CD14-positive monocyte (primary cell): ENCODE data around the gene VAV2. TPM values are rescaled to one million over a fixed set of nuclear protein-coding genes. Genes with fewer than 3 reads are reported as not detected.
A peak's percentile ranks its signal among the peaks of the same experiment; 100 is the strongest.

Experiments used
- DNase-seq, 3 donors: peaks; one replicate each; pipeline ENCODE4 v3.0.0-alpha.2; 2011 to 2022
- H2AFZ ChIP-seq: 2 replicates; pipeline ENCODE4 v1.6.0; 2012; ENCODE audit warnings: mild to moderate bottlenecking, low read depth, low read length, inconsistent platforms; ENCODE audit not compliant: insufficient read depth, poor library complexity, severe bottlenecking
- H3K27ac ChIP-seq, 2 donors: 1 replicate in 1 of 2; 2 replicates in 1 of 2; pipeline ENCODE4 v1.5.1; 2012 to 2013; ENCODE audit warnings: low read length in 2 of 2, control low read depth in 1 of 2, inconsistent platforms in 1 of 2, low read depth in 1 of 2, mild to moderate bottlenecking in 1 of 2
- H3K27me3 ChIP-seq, 2 donors: one replicate each; pipeline versions ENCODE4 v1.6.0 to v1.6.1; 2011 to 2013; ENCODE audit warnings: low read length in 2 of 2; ENCODE audit not compliant: control insufficient read depth in 2 of 2, insufficient read depth in 2 of 2
- H3K36me3 ChIP-seq, 2 donors: replicated peaks in 1 of 2; 1 replicate in 1 of 2; 2 replicates in 1 of 2; pipeline versions ENCODE4 v1.5.1 to v1.6.1; 2012 to 2013; ENCODE audit warnings: low read length in 2 of 2, control low read depth in 1 of 2, inconsistent platforms in 1 of 2, mild to moderate bottlenecking in 1 of 2; ENCODE audit not compliant: insufficient read depth in 2 of 2, control insufficient read depth in 1 of 2
- H3K4me1 ChIP-seq, 2 donors: 1 replicate in 1 of 2; 2 replicates in 1 of 2; pipeline versions ENCODE4 v1.5.1 to v1.6.1; 2012 to 2013; ENCODE audit warnings: low read length in 2 of 2, control low read depth in 1 of 2, inconsistent platforms in 1 of 2, mild to moderate bottlenecking in 1 of 2, moderate library complexity in 1 of 2; ENCODE audit not compliant: insufficient read depth in 2 of 2, control insufficient read depth in 1 of 2
- H3K4me2 ChIP-seq: replicated peaks from 2 replicates; pipeline ENCODE3; 2012; ENCODE audit warnings: low read length, moderate library complexity, mild to moderate bottlenecking; ENCODE audit not compliant: poor library complexity, severe bottlenecking; ENCODE audit errors: extremely low read depth
- H3K4me3 ChIP-seq, 3 experiments: fragments of 200-600 bp in 1 of 3; sonication (generic) in 1 of 3; replicated peaks in 1 of 3; 1 replicate in 2 of 3; 2 replicates in 1 of 3; pipeline ENCODE4 v1.5.1; 2011 to 2013; ENCODE audit warnings: low read length in 3 of 3, mild to moderate bottlenecking in 3 of 3, control low read depth in 2 of 3, low read depth in 2 of 3, inconsistent platforms in 1 of 3, moderate library complexity in 1 of 3
- H3K79me2 ChIP-seq: 2 replicates; pipeline ENCODE4 v1.6.0; 2012; ENCODE audit warnings: mild to moderate bottlenecking, control low read depth, inconsistent platforms, low read length, moderate library complexity; ENCODE audit not compliant: insufficient read depth
- H3K9ac ChIP-seq: 2 replicates; pipeline ENCODE4 v1.6.0; 2017; ENCODE audit warnings: low read length, mild to moderate bottlenecking; ENCODE audit not compliant: insufficient read depth, poor library complexity, severe bottlenecking
- H3K9me3 ChIP-seq, 2 donors: replicated peaks in 1 of 2; 1 replicate in 1 of 2; 2 replicates in 1 of 2; pipeline versions ENCODE4 v1.5.1 to v1.6.1; 2012 to 2013; ENCODE audit warnings: low read length in 2 of 2, control low read depth in 1 of 2; ENCODE audit not compliant: control insufficient read depth in 1 of 2, insufficient read depth in 1 of 2
- H4K20me1 ChIP-seq: 2 replicates; pipeline ENCODE4 v1.6.0; 2012; ENCODE audit warnings: mild to moderate bottlenecking, low read length, control low read depth, moderate library complexity; ENCODE audit not compliant: insufficient read depth
- H3K27ac Mint-ChIP-seq, 7 donors: one replicate each; pipeline ENCODE4 v1.8.0; 2020; ENCODE audit warnings: mild to moderate bottlenecking in 7 of 7, mixed read lengths in 7 of 7, moderate library complexity in 6 of 7, inconsistent platforms in 2 of 7
- H3K27me3 Mint-ChIP-seq, 3 donors: one replicate each; pipeline ENCODE4 v1.8.0; 2021 to 2022; ENCODE audit warnings: low read depth in 3 of 3, mild to moderate bottlenecking in 3 of 3, mixed read lengths in 3 of 3, moderate library complexity in 3 of 3, inconsistent platforms in 1 of 3
- H3K36me3 Mint-ChIP-seq, 2 donors: one replicate each; pipeline ENCODE4 v1.8.0; 2020; ENCODE audit warnings: mixed read lengths in 2 of 2, inconsistent platforms in 1 of 2, mild to moderate bottlenecking in 1 of 2
- H3K4me1 Mint-ChIP-seq: one replicate; pipeline ENCODE4 v1.8.0; 2020; ENCODE audit warnings: mild to moderate bottlenecking, mixed read lengths
- H3K4me3 Mint-ChIP-seq, 2 donors: one replicate each; pipeline ENCODE4 v1.8.0; 2020; ENCODE audit warnings: mild to moderate bottlenecking in 2 of 2, mixed read lengths in 2 of 2, moderate library complexity in 1 of 2
- H3K9me3 Mint-ChIP-seq, 7 donors: one replicate each; pipeline ENCODE4 v1.8.0; 2020 to 2022; ENCODE audit warnings: mixed read lengths in 7 of 7, mild to moderate bottlenecking in 6 of 7, moderate library complexity in 6 of 7, inconsistent platforms in 2 of 7
- CTCF ChIP-seq: fragments of 200-600 bp; IDR thresholded peaks from one replicate; pipeline ENCODE4 v1.8.0; 2022; ENCODE audit warnings: antibody characterized with exemption, mild to moderate bottlenecking
- WGBS: methylation state at CpG from one replicate; pipeline ENCODE4 v1.1.5; 2013; ENCODE audit warnings: missing lambda C conversion rate; ENCODE audit not compliant: insufficient coverage; 5-methylcytosine and 5-hydroxymethylcytosine counted together
- intact Hi-C, 2 donors: fragments of 100-400 bp; cut with micrococcal nuclease; formaldehyde crosslinking; loops; one replicate each; pipeline versions ENCODE4 v1.15.0 to v1.15.1; 2023
- polyA plus RNA-seq, 3 donors: library from polyadenylated mRNA; depleted of rRNA in 1 of 3; unstranded in 2 of 3; stranded (reverse) in 1 of 3; fragments of 300-500 nt in 2 of 3; fragments of >200 nt in 1 of 3; fragmentation: Illumina TruSeq in 2 of 3; gene quantifications; 1 replicate in 2 of 3; 2 replicates in 1 of 3; pipeline ENCODE4 v1.2.3, GENCODE V29; 2012 to 2021

VAV2 gene
- polyA plus RNA-seq, 3 donors: 2.3 to 13.6 (median 2.3) TPM

GRCh38 chr9:134024214-134024792, 32.2 kb upstream of the VAV2 start:
- no peak for TF ChIP-seq CTCF
- DNase-seq: no peak

GRCh38 chr9:134014946-134015345, 22.8 kb upstream of the VAV2 start:
- no peak overlapping the region for H3K27ac ChIP-seq
- no peaks in the 10 kb centered on the region for H3K79me2 ChIP-seq
- peaks cover 22 to 31% of the 10 kb centered on the region in 2 donors for H3K9me3 ChIP-seq
- Mint-ChIP-seq H3K27me3 (peaks cover 8 to 15% (median 10%) of the 10 kb centered on the region in 3 donors), H3K4me1 (no peaks in the 10 kb centered on the region), H3K4me3 (no peak overlapping the region), H3K9me3 (peaks cover 3 to 33% (median 22%) of the 10 kb centered on the region in 7 donors), H3K27ac (no peak overlapping the region), H3K36me3 (no peaks in the 10 kb centered on the region)
- no peak for TF ChIP-seq CTCF
- H3K4me3 ChIP-seq: no peak overlapping the region
- H3K4me1 ChIP-seq: no peaks in the 10 kb centered on the region
- H3K27me3 ChIP-seq: peaks cover 0 to 3% of the 10 kb centered on the region in 2 donors
- no peaks in the 10 kb centered on the region for H4K20me1 ChIP-seq
- no peak for DNase-seq
- WGBS: no CpG with 5 or more reads among the region's 2 CpGs
- intact Hi-C loops: no loop called here
- no peak overlapping the region for H3K4me2 ChIP-seq
- no peaks in the 10 kb centered on the region for H3K36me3 ChIP-seq
- no peak overlapping the region for H3K9ac ChIP-seq
- no peak overlapping the region for H2AFZ ChIP-seq

More at GRCh38 chr9:134024214-134024792, 32.2 kb upstream of the VAV2 start:
- Histone ChIP-seq H3K9ac (no peak overlapping the region), H3K4me2 (peak overlapping the region; percentile 76), H4K20me1 (peaks cover 3% of the 10 kb centered on the region), H3K36me3 (peaks cover 0 to 4% of the 10 kb centered on the region in 2 donors), H2AFZ (no peak overlapping the region), H3K27me3 (no peaks in the 10 kb centered on the region), H3K27ac (no peak overlapping the region), H3K4me1 (peaks cover 12 to 13% of the 10 kb centered on the region in 2 donors), H3K4me3 (peak overlapping the region in 1 of 3 experiments; percentile 80), H3K9me3 (no peaks in the 10 kb centered on the region), H3K79me2 (no peaks in the 10 kb centered on the region)
- Mint-ChIP-seq H3K27me3 (peaks cover 0 to 3% (median 1%) of the 10 kb centered on the region in 3 donors), H3K4me3 (peak overlapping the region in 1 of 2 donors; percentile 24), H3K4me1 (peaks cover 14% of the 10 kb centered on the region), H3K9me3 (peaks cover 0 to 5% (median 0%) of the 10 kb centered on the region in 7 donors), H3K27ac (peak overlapping the region in 1 of 7 donors; percentile 89), H3K36me3 (peaks cover 0 to 13% of the 10 kb centered on the region in 2 donors)
- intact Hi-C loops: loop anchor here (2.0 to 10.0 kb wide), 3 partner anchors 42 to 570 kb away; partner anchors contain the start of genes CACFD1 (in 1 of the 2) and SLC2A6 (in 1 of the 2)
- no CpG with 5 or more reads among the region's 4 CpGs for WGBS
